ENCODE results near the gene RADX. TPM values are rescaled to one million over a fixed set of nuclear protein-coding genes. Genes with fewer than 3 reads are reported as not detected.

RADX gene
- total RNA-seq, 4 donors from 2014 or later = 1.9 to 13.8 (median 4.6) TPM; not detected in 1

Small RNA genes within 50 kb of the gene (small RNA-seq; reads per million reads assigned to genes)
- gene AL590808.1 (0 reads per million in 4 donors), gene MIR548AN (0 reads per million in 4 donors)

Other genes starting within 250 kb of the RADX start
- gene RNF128, start 114.7 kb downstream of the RADX start, total RNA-seq = 10 to 100 TPM in 3 of 4 donors, 1 to 10 TPM in 1; 6.7 to 54.8 (median 30.4) TPM
- gene TBC1D8B, start 190.7 kb downstream of the RADX start, total RNA-seq = 10 to 100 TPM in 1 of 4 donors, 1 to 10 TPM in 3; 3.7 to 13.5 (median 7.1) TPM